DMS53 (cell line): ENCODE results near the gene CCDC148.
"Not testable (repeated sequence)": the region's sequence is repeated elsewhere in the genome, so short reads cannot be mapped to it uniquely, and the experiment has no call there.

Source experiments
- DNase-seq: peaks from one replicate; lab custom pipeline; 2025; lab: John Stamatoyannopoulos, UW

CCDC148 gene

GRCh38 chr2:158357122-158357521 is 99.4 kb downstream of the CCDC148 start:
- no peak for DNase-seq

- DNase-seq = not testable (repeated sequence)
Measured at GRCh38 chr2:158351466-158351816, 105.1 kb downstream of the CCDC148 start.

GRCh38 chr2:158350751-158351465 is 105.6 kb downstream of the CCDC148 start:
- not testable (repeated sequence) for DNase-seq

- no peak for DNase-seq
Measured at GRCh38 chr2:158346032-158346431, 110.5 kb downstream of the CCDC148 start.

GRCh38 chr2:158339513-158339912 is 117.0 kb downstream of the CCDC148 start:
- DNase-seq = no peak

- DNase-seq = no peak
Measured at GRCh38 chr2:158337018-158337417, 119.5 kb downstream of the CCDC148 start.

- DNase-seq = not testable (repeated sequence)
Measured at GRCh38 chr2:158331799-158332198, 124.8 kb downstream of the CCDC148 start.

- DNase-seq = no peak
Measured at GRCh38 chr2:158325782-158326340, 130.7 kb downstream of the CCDC148 start.

GRCh38 chr2:158325031-158325781 is 131.3 kb downstream of the CCDC148 start:
- peak; percentile 65 for DNase-seq

- DNase-seq = no peak
Measured at GRCh38 chr2:158323381-158323780, 133.2 kb downstream of the CCDC148 start.

- DNase-seq = no peak
Measured at GRCh38 chr2:158321264-158321663, 135.3 kb downstream of the CCDC148 start.

GRCh38 chr2:158319269-158319668 is 137.3 kb downstream of the CCDC148 start:
- DNase-seq = peak; percentile 15

GRCh38 chr2:158317642-158318041 is 138.9 kb downstream of the CCDC148 start:
- DNase-seq = no peak

- no peak for DNase-seq
Measured at GRCh38 chr2:158315803-158316414, 140.6 kb downstream of the CCDC148 start.

GRCh38 chr2:158315000-158315399 is 141.6 kb downstream of the CCDC148 start:
- DNase-seq = peak; percentile 78

- DNase-seq = no peak
Measured at GRCh38 chr2:158313734-158314133, 142.8 kb downstream of the CCDC148 start.

GRCh38 chr2:158312981-158313380 is 143.6 kb downstream of the CCDC148 start:
- DNase-seq = no peak

- DNase-seq = not testable (repeated sequence)
Measured at GRCh38 chr2:158310407-158310806, 146.1 kb downstream of the CCDC148 start.

GRCh38 chr2:158305501-158305900 is 151.1 kb downstream of the CCDC148 start:
- no peak for DNase-seq

GRCh38 chr2:158300394-158300793 is 156.2 kb downstream of the CCDC148 start:
- DNase-seq = no peak

- no peak for DNase-seq
Measured at GRCh38 chr2:158297606-158298005, 158.9 kb downstream of the CCDC148 start.

- DNase-seq = no peak
Measured at GRCh38 chr2:158297120-158297519, 159.4 kb downstream of the CCDC148 start.

- DNase-seq = no peak
Measured at GRCh38 chr2:158293722-158294121, 162.8 kb downstream of the CCDC148 start.
